Activated CD8-positive, alpha-beta memory T cell treated with anti-CD3 and anti-CD28 coated beads, Interleukin-2, amount 50 U/mL, for 48 hours (primary cell): ENCODE results near the gene EPN2.
"Not testable (repeated sequence)": the region's sequence is repeated elsewhere in the genome, so short reads cannot be mapped to it uniquely, and the experiment has no call there.

Experiments used
- DNase-seq: peaks from one replicate; pipeline ENCODE4 v3.0.0-alpha.2; 2020

Gene EPN2

GRCh38 chr17:19348081-19348650, 111.0 kb downstream of the EPN2 start:
- peak; percentile 33 for DNase-seq

- peak; percentile 39 for DNase-seq
These were observed 111.6 kb downstream of the EPN2 start for GRCh38 chr17:19348806-19349205.

GRCh38 chr17:19353401-19353800, 116.2 kb downstream of the EPN2 start:
- not testable (repeated sequence) for DNase-seq

- DNase-seq: no peak
These were observed 117.6 kb downstream of the EPN2 start for GRCh38 chr17:19354748-19355147.

GRCh38 chr17:19357351-19357750, 120.2 kb downstream of the EPN2 start:
- DNase-seq: no peak

- DNase-seq: no peak
These were observed 120.6 kb downstream of the EPN2 start for GRCh38 chr17:19357761-19358160.

GRCh38 chr17:19359151-19359550, 122.0 kb downstream of the EPN2 start:
- DNase-seq: no peak

- DNase-seq: no peak
These were observed 122.7 kb downstream of the EPN2 start for GRCh38 chr17:19359856-19360255.

- no peak for DNase-seq
These were observed 123.6 kb downstream of the EPN2 start for GRCh38 chr17:19360772-19361171.

- no peak for DNase-seq
These were observed 124.2 kb downstream of the EPN2 start for GRCh38 chr17:19361326-19361725.

- no peak for DNase-seq
These were observed 124.7 kb downstream of the EPN2 start for GRCh38 chr17:19361944-19362276.

- DNase-seq: peak; percentile 96
These were observed 125.3 kb downstream of the EPN2 start, which contains the start of gene B9D1 for GRCh38 chr17:19362277-19363113. Gene B9D1 (minus strand): TSS chr17:19362723. CDS start chr17:19362569, 154 bp downstream.

GRCh38 chr17:19363114-19363438, 125.9 kb downstream of the EPN2 start:
- no peak for DNase-seq

- no peak for DNase-seq
These were observed 126.4 kb downstream of the EPN2 start for GRCh38 chr17:19363460-19364035.

- DNase-seq: no peak
These were observed 127.7 kb downstream of the EPN2 start for GRCh38 chr17:19364699-19365498.

GRCh38 chr17:19365499-19365817, 128.3 kb downstream of the EPN2 start:
- DNase-seq: no peak

- DNase-seq: no peak
These were observed 128.9 kb downstream of the EPN2 start for GRCh38 chr17:19365833-19366636.

- DNase-seq: no peak
These were observed 129.4 kb downstream of the EPN2 start for GRCh38 chr17:19366637-19366972.

GRCh38 chr17:19368229-19368628, 131.1 kb downstream of the EPN2 start:
- DNase-seq: no peak

- no peak for DNase-seq
These were observed 132.1 kb downstream of the EPN2 start for GRCh38 chr17:19369107-19369778.

GRCh38 chr17:19369846-19370492, 132.8 kb downstream of the EPN2 start:
- no peak for DNase-seq

GRCh38 chr17:19370493-19370960, 133.4 kb downstream of the EPN2 start:
- DNase-seq: peak; percentile 50
